Aorta (tissue), 5 donors: ENCODE measurements around the gene AMOT. TPM values are rescaled to one million over a fixed set of nuclear protein-coding genes. Genes with fewer than 3 reads are reported as not detected.

ENCODE experiments used
- ATAC-seq: fragments of 200-7000 bp; cut with Tn5 transposase; one replicate; pipeline ENCODE4 v1.9.1; 2022; ENCODE audit warnings: moderate library complexity; ENCODE audit not compliant: low FRiP score
- DNase-seq, 2 donors: peaks; one replicate each; pipeline ENCODE4 v3.0.0-alpha.2; 2020
- H3K27ac ChIP-seq, 2 donors: one replicate each; pipeline ENCODE4 v1.5.1; 2013; ENCODE audit warnings: low read length in 2 of 2, mild to moderate bottlenecking in 2 of 2, moderate library complexity in 2 of 2, control low read depth in 1 of 2, inconsistent platforms in 1 of 2, low read depth in 1 of 2
- H3K27me3 ChIP-seq, 2 donors: one replicate each; pipeline ENCODE4 v1.6.1; 2013; ENCODE audit warnings: control low read depth in 1 of 2, low read length in 1 of 2, mild to moderate bottlenecking in 1 of 2, moderate library complexity in 1 of 2; ENCODE audit not compliant: insufficient read depth in 2 of 2, control insufficient read depth in 1 of 2
- H3K36me3 ChIP-seq, 2 donors: one replicate each; pipeline ENCODE4 v1.6.1; 2013; ENCODE audit warnings: control low read depth in 1 of 2, low read length in 1 of 2, mild to moderate bottlenecking in 1 of 2; ENCODE audit not compliant: insufficient read depth in 2 of 2, control insufficient read depth in 1 of 2
- H3K4me1 ChIP-seq, 2 donors: one replicate each; pipeline ENCODE4 v1.6.1; 2013; ENCODE audit warnings: low read length in 2 of 2, control low read depth in 1 of 2, mild to moderate bottlenecking in 1 of 2, moderate library complexity in 1 of 2; ENCODE audit not compliant: insufficient read depth in 2 of 2, control insufficient read depth in 1 of 2
- H3K4me3 ChIP-seq, 2 donors: one replicate each; pipeline ENCODE4 v1.5.1; 2013; ENCODE audit warnings: low read length in 2 of 2, control low read depth in 1 of 2, mild to moderate bottlenecking in 1 of 2
- H3K9me3 ChIP-seq: one replicate; pipeline ENCODE4 v1.6.1; 2013; ENCODE audit warnings: mild to moderate bottlenecking, low read length; ENCODE audit not compliant: control insufficient read depth
- WGBS, 2 donors: extraction: QIAGEN DNeasy Blood & Tissue Kit; methylation state at CpG; one replicate each; pipeline ENCODE4 v1.1.7; 2013; 5-methylcytosine and 5-hydroxymethylcytosine counted together
- intact Hi-C, 2 donors: fragments of 100-400 bp; cut with DNase I; formaldehyde crosslinking; loops; one replicate each; pipeline versions ENCODE4 v1.14.2 to v1.15.0; 2022
- long read RNA-seq, 2 donors: library from polyadenylated mRNA; unstranded; transcript quantifications; one replicate each; pipeline ENCODE4 v2.0.0, GENCODE V29; 2020 to 2021
- polyA plus RNA-seq, 2 donors: library from polyadenylated mRNA; stranded (reverse); fragments of 200-250 nt; gene quantifications; one replicate each; pipeline ENCODE4 v1.2.3, GENCODE V29; 2013
- total RNA-seq, 2 donors: library from RNA; stranded (reverse); fragmentation: NEBNext Ultra II Directional; extraction: Animal tissue kit (Norgen Biotek cat#: 25700); gene quantifications; one replicate each; pipeline ENCODE4 v1.2.1, GENCODE V29; 2021
- donor health status: healthy with polysubstance abuse.
- donor health status: Bipolar disorder and iron deficiency.
- donor health status: DM: no; HTN: no; CAD: no.
- donor health status: DM: no; HTN: no; CAD: no.
- donor health status: DM: yes; HTN: yes; CAD: no.

AMOT gene
- total RNA-seq (10 to 100 TPM; 11.6 to 17.3 TPM), polyA plus RNA-seq (1 to 10 TPM; 4.0 to 6.3 TPM)
- long read RNA-seq, donor 1, full-length matches to known transcripts, result 1 of 6 reads
- long read RNA-seq, donor 1, partial matches to known transcripts, result 2 of 6 reads
- long read RNA-seq, donor 1, other reads (novel, unspliced or antisense), result 3 of 6 reads
- long read RNA-seq, donor 2, partial matches to known transcripts, result 1 of 4 reads
- long read RNA-seq, donor 2, other reads (novel, unspliced or antisense), result 3 of 4 reads

GRCh38 chrX:112840382-112841113, at the start of gene AMOT:
Gene AMOT, minus strand, starts transcription at chrX:112840831. Its CDS starts 17,705 bp downstream, at chrX:112823126.
- peak within 1 kb of the TSS; percentile 51 to 74 for H3K4me3 ChIP-seq
- H3K36me3 ChIP-seq, result no peaks in the 10 kb centered on the region
- no peaks in the 10 kb centered on the region for H3K27me3 ChIP-seq
- intact Hi-C loops, result loop anchor here in 1 of 2 donors (10.0 kb wide), 1 partner anchor 166 kb away; the partner anchor contains the start of gene LHFPL1
- ATAC-seq (peak; percentile 95), DNase-seq (peak; percentile 88 to 90)
- peak within 1 kb of the TSS in 1 of 2 donors; percentile 64 for H3K27ac ChIP-seq
- no peaks in the 10 kb centered on the region for H3K9me3 ChIP-seq
- H3K4me1 ChIP-seq, result no peaks in the 10 kb centered on the region
- 1 to 16% methylated on average over 42 to 49 of the region's 49 CpGs for WGBS, 2 donors

GRCh38 chrX:112889400-112889799, 48.8 kb upstream of the AMOT start:
- DNase-seq (no peak), ATAC-seq (no peak)
- H3K27ac ChIP-seq, result no peak overlapping the region
- H3K36me3 ChIP-seq, result no peaks in the 10 kb centered on the region
- H3K27me3 ChIP-seq, result no peaks in the 10 kb centered on the region
- H3K4me3 ChIP-seq, result no peak overlapping the region
- WGBS, 2 donors, result 16 to 36% methylated on average over 9 of the region's 9 CpGs
- intact Hi-C loops, result no loop called here
- H3K9me3 ChIP-seq, result no peaks in the 10 kb centered on the region
- H3K4me1 ChIP-seq, result no peaks in the 10 kb centered on the region

- no peaks in the 10 kb centered on the region for H3K36me3 ChIP-seq
- H3K4me3 ChIP-seq, result no peak overlapping the region
- ATAC-seq (no peak), DNase-seq (no peak)
- no peaks in the 10 kb centered on the region for H3K9me3 ChIP-seq
- H3K27ac ChIP-seq, result no peak overlapping the region
- WGBS, 2 donors, result 22 to 24% methylated on average over 2 of the region's 2 CpGs
- no peaks in the 10 kb centered on the region for H3K4me1 ChIP-seq
- no peaks in the 10 kb centered on the region for H3K27me3 ChIP-seq
- intact Hi-C loops, result no loop called here
These were observed 48.3 kb upstream of the AMOT start for GRCh38 chrX:112888916-112889315.

- WGBS, 2 donors, result 52 to 84% methylated on average over 3 of the region's 3 CpGs
These were observed 37.1 kb upstream of the AMOT start for GRCh38 chrX:112877771-112878173.

GRCh38 chrX:112874614-112875013, 34.0 kb upstream of the AMOT start:
- Histone ChIP-seq H3K27me3 (no peaks in the 10 kb centered on the region), H3K4me1 (no peaks in the 10 kb centered on the region), H3K9me3 (no peaks in the 10 kb centered on the region), H3K36me3 (no peaks in the 10 kb centered on the region), H3K4me3 (no peak overlapping the region), H3K27ac (no peak overlapping the region)
- 23 to 31% methylated on average over 1 of the region's 1 CpG for WGBS, 2 donors
- DNase-seq, result no peak
- no peak for ATAC-seq
- intact Hi-C loops, result no loop called here

More at GRCh38 chrX:112877771-112878173, 37.1 kb upstream of the AMOT start:
- intact Hi-C loops, result no loop called here
- Histone ChIP-seq H3K9me3 (no peaks in the 10 kb centered on the region), H3K27ac (no peak overlapping the region), H3K36me3 (no peaks in the 10 kb centered on the region), H3K4me1 (no peaks in the 10 kb centered on the region), H3K4me3 (no peak overlapping the region), H3K27me3 (no peaks in the 10 kb centered on the region)
- ATAC-seq (no peak), DNase-seq (no peak)

- 27 to 45% methylated on average over 1 of the region's 1 CpG for WGBS, 2 donors
- DNase-seq, result no peak
- Histone ChIP-seq H3K9me3 (no peaks in the 10 kb centered on the region), H3K27me3 (no peaks in the 10 kb centered on the region), H3K36me3 (no peaks in the 10 kb centered on the region), H3K4me1 (no peaks in the 10 kb centered on the region), H3K4me3 (no peak overlapping the region), H3K27ac (no peak overlapping the region)
- no peak for ATAC-seq
- intact Hi-C loops, result no loop called here
These were observed 33.5 kb upstream of the AMOT start for GRCh38 chrX:112874175-112874574.

GRCh38 chrX:112868586-112868985, 28.0 kb upstream of the AMOT start:
- Histone ChIP-seq H3K4me1 (no peaks in the 10 kb centered on the region), H3K27ac (no peak overlapping the region), H3K9me3 (no peaks in the 10 kb centered on the region), H3K36me3 (no peaks in the 10 kb centered on the region), H3K4me3 (no peak overlapping the region), H3K27me3 (no peaks in the 10 kb centered on the region)
- no peak for ATAC-seq
- intact Hi-C loops, result no loop called here
- DNase-seq, result no peak
- WGBS, 2 donors, result 76 to 82% methylated on average over 3 of the region's 3 CpGs

- intact Hi-C loops, result no loop called here
- WGBS, 2 donors, result 46 to 89% methylated on average over 2 of the region's 2 CpGs
- DNase-seq, result no peak
- Histone ChIP-seq H3K4me1 (no peaks in the 10 kb centered on the region), H3K27me3 (no peaks in the 10 kb centered on the region), H3K27ac (no peak overlapping the region), H3K36me3 (no peaks in the 10 kb centered on the region), H3K9me3 (no peaks in the 10 kb centered on the region), H3K4me3 (no peak overlapping the region)
- no peak for ATAC-seq
These were observed 26.9 kb upstream of the AMOT start for GRCh38 chrX:112867570-112867969.

- no peak overlapping the region for H3K4me3 ChIP-seq
- WGBS, 2 donors, result 49 to 75% methylated on average over 1 of the region's 1 CpG
- ATAC-seq, result no peak
- no peak overlapping the region for H3K27ac ChIP-seq
- no peaks in the 10 kb centered on the region for H3K9me3 ChIP-seq
- no peaks in the 10 kb centered on the region for H3K4me1 ChIP-seq
- H3K27me3 ChIP-seq, result no peaks in the 10 kb centered on the region
- intact Hi-C loops, result no loop called here
- DNase-seq, result no peak
- H3K36me3 ChIP-seq, result no peaks in the 10 kb centered on the region
These were observed 25.5 kb upstream of the AMOT start for GRCh38 chrX:112866175-112866574.
